NCI-H748 (cell line): ENCODE results near the gene FADS1.
A peak's percentile ranks its signal among the peaks of the same experiment; 100 is the strongest.

Experiments used
- DNase-seq: peaks from one replicate; lab custom pipeline; 2025; ENCODE audit not compliant: unreplicated experiment; lab: John Stamatoyannopoulos, UW

The FADS1 gene

DNA sequence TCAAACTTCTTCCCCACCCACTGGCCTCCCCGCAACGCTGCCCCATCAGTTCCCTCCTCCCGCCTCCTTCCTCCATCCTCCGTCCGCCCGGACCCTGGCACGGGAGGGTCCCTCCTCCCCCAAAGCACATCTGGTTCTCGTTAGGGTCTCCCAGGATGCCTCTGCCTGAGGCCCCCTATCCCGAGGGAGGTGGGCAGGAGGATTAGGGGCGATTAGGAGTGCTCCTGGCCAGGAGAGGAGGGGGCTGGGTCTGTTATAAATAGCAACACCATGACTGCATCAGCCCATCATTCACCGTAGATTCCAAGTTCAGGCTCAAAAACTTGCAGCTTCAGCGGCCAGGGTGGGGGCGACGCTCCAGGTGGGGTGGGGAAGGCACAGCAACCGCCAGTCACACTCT is 54.0 kb downstream of the FADS1 start:
- no peak for DNase-seq

DNA sequence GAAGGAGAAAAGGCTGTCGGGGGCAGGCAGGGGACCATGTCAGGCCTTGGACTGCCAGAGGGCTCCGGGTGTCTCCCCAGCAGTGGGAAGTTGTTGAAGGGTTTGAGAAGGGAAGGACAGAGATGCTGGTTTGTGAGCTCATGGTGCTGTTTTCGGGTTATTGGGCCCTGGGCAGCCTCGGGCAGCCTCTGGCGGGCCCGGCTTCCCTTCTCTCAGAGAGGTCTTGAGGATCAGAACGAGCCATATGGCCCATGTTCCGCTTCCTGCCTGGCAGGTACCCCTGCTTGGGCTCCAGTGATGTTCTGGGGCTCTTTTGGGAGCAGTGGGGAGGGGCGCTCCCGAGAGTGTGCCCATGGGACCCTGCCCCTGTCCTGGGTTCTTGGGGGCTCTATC is 54.6 kb downstream of the FADS1 start:
- DNase-seq = no peak

- no peak for DNase-seq
Observed at GRCh38 chr11:61761440-61762222, 55.2 kb downstream of the FADS1 start.

- DNase-seq = no peak
Observed at GRCh38 chr11:61760946-61761345, 55.9 kb downstream of the FADS1 start.

- DNase-seq = no peak
Observed at GRCh38 chr11:61757213-61757862, 59.5 kb downstream of the FADS1 start.

DNA sequence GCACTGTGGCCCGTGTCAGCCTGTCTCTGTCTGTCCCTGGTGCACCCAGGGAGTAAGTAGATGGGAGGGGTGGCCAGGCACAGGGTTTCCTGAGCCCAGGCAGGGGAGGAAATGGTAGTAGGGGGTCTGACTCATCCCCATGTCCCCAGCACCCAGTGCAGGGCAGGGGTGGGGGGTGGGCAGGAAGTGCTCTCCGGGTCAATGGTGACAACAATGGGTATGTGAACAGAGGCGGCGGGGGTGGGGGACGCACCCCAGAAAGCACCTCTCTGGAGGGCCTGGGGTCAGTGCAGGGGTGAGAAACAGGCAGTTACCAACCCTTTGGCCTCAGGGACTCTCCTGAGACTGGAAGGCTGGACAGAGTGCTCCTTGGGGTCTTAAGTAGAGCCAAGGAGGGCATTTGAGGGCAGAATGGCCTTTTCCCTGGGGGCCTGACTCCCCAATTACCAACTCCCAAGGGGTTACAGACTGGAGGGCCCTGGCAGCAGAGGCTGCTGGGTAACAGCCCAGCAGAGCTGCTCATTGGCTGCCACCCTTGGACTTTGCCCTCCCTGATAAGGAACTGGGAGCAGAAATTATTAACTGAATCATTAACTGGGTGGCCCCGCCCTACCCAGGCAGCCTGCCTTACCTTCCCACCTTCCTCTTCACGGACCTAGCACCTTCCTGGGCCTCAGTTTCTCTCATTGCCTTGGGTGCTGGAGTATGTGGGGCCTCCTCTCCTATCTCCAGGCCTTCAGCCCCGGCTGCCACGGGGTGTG is 60.2 kb downstream of the FADS1 start:
- DNase-seq = no peak

DNA sequence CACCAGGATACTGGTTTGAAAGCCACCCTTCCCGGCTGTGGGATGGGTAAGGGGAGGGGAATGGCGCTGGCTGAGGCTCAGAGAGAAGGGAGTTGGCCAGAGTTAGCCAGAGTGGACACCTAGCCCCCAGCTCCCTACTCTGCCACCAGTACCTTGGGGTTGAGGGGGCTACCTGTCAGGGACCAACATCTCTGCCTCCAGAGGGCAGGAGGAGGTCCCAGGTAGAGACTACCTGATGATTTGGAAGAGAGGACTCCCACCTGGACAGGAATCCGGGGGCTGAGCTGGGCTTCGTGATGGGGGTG is 60.7 kb downstream of the FADS1 start:
- DNase-seq = no peak

DNA sequence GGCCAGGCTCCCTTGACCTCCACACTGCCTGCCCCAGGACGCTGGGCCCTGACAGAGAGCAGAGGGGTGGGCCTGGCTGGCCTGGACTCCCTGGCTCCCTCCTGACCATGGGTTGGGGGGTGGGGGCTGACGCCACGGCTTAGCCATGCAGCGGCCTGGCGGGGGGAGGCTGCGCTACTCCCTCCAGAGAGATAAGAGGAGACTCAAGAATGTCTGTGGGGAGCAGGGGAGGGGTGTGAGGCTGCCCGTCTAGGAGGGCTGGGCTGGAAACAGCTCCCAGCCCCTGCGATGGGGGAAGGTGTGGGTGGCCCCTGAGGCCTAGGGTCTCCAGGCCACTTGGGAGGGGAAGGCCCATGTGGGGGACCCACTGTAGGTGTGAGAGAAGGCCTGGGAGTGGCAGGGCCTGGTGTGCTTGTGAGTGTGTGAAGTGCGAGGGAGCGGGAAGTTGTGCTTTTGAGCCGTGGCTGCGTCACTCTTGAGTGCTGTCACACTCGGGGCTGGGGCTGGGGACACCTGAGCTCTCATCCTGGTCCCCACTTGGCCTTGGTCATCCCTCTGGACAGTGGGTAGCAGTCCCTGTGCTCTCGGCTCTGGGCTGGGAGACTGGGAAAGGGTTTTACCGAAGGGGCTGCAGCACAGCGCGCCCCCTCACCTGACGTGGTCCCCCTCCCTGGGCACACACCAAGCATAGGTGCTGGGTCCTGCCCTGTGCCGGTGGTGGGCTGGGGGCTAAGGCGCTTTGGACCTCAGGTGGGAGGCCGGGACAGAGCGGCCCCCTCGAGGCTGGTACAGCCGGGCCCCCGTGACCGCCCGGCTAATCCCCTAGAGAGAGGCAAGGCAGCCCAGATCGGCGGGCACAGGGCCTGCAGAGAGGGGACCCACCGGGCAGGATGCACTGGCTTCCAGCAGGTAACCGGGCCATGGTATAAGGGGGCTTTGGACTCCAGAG is 62.0 kb downstream of the FADS1 start:
- DNase-seq = no peak

DNA sequence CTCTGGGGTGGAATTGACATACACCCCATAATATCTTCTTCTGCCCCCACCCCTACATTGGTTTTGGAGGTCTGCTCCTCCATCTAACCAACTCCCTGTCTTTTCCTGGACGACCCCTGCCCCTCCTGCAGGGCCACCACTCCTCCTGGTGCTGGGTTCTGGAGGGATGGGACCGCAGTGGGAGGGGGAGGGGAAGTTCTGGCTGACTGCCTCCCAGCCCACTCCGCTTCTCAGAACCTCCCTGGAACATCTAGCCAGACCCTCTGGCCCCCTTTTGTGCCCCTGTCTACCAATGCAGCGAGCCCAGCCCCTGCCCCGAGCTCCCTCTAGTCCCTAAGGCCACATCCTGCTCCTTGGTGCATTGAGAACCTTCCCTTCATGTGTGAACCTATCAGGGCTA is 63.1 kb downstream of the FADS1 start:
- DNase-seq = no peak

DNA sequence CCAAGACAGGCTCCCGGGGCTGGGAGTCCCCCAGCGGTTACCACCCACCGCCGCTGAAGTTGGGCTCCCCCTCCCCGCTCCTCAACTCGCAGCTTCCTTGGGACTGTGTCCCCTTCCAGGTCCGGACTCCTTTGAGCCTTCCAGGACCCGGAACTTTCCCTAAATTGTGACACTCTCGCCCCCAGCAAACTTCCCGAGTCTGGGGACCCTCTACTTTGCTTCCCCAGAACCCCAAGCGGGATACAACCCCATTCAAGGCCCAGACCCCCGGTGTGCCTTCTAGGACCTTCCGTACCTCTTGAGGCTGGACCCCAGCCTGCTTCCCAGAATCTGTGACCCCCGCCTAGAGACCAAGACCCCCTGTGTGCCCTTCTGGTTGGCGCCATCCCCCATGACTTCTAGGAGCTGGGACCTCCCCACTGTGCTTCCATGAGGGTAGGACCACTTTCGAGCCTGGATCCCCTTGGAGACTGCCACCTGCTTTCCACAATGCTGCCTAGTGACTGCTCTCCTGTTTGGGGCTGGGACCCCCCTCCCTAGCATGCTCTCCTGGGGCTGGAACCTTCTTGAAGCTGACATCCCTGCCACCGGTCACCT is 63.8 kb downstream of the FADS1 start:
- DNase-seq = no peak

DNA sequence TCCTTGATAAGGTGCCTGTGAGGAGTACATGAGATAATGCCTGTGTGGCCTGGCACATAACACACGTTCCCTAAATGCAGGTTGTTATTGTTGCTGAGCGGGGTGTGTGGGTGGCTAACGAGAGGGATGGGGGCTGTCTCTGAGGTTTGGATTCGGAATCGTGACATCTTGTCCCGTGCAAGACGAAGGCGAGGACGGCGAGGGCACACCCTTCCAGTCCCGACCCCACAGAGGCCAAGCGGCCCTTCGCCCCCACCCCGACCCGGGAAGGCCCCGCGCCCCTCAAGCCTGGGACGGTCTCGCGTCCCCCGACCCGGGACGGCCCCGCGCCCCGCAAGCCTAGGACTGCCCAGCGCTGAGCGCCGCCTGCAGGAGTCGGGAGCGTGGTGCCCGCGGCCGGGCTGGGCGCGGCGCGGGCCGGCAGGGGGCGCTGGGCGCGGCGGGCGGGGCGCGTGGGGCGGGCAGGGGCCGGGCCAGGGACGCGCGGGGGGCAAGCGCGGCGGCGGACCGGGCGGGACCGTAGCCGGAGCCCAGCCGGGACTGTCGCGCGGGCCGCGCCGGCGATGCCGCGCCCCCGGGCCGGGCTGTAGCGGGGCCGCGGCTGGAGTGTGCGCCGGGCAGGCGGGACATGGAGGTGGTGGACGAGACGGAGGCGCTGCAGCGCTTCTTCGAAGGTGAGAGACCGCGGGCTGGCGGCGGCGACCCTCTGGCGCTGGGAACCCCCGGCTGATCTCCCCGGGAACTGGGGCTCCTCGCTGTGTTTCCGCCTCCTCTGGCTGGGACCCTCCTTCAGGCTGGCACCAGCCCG is 64.5 kb downstream of the FADS1 start, which contains the start of gene MYRF:
Gene MYRF (plus strand): TSS at position 520 of the 808 bp plus-strand sequence. CDS start 109 bp downstream, at position 629.
- DNase-seq = peak; percentile 54

- DNase-seq = no peak
Observed at GRCh38 chr11:61751384-61751783, 65.4 kb downstream of the FADS1 start.

DNA sequence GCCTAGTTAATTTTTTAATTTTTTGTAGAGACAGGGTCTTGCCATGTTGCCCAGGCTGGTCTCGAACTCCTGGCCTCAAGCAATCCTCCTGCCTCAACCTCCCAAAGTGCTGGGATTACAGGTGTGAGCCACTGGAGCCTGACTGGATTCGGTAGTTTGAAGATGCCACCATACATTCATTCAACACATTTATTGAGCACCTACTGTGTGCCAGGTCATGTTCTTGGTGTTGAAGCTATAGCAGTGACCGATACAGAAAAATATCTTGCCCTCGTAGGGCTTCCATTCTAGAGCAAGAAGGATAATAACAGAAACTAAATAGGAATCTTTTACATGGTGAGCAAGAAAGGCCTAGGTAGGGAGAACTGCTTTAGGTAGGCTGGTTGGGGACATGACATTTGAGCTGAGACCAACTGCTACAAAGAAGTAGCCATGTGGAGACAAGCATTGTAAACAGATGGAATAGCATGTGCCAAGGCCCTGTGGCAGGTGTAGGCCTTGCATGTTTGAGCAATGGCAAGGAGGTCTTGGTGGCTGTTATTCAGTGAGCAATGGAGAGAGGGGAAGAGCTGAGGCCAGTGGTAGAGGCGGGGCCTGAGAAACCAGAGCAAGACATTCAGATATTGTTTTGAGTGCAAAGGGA is 66.1 kb downstream of the FADS1 start:
- no peak for DNase-seq
